Omental fat pad (tissue), 4 donors: ENCODE data around the gene E2F2. TPM values are rescaled to one million over a fixed set of nuclear protein-coding genes. Genes with fewer than 3 reads are reported as not detected.

ENCODE experiments used
- ATAC-seq: fragments of 150-250 bp; one replicate; pipeline ENCODE4 v1.9.1; 2016; ENCODE audit warnings: mild to moderate bottlenecking, moderate library complexity; ENCODE audit not compliant: low FRiP score
- DNase-seq: peaks from one replicate; pipeline ENCODE4 v3.0.0-alpha.2; 2019; ENCODE audit warnings: low spot score
- CTCF ChIP-seq, 3 donors: fragments of 450-650 bp; IDR thresholded peaks; one replicate each; pipeline ENCODE4 v1.5.1; 2016 to 2017; ENCODE audit warnings: antibody characterized with exemption in 3 of 3, mild to moderate bottlenecking in 3 of 3, moderate library complexity in 2 of 3
- total RNA-seq, 4 donors: library from RNA; depleted of rRNA; stranded (reverse); fragments of >200 nt; gene quantifications; one replicate each; pipeline ENCODE4 v1.1.0, GENCODE V29; 2016

Gene E2F2, protein sequence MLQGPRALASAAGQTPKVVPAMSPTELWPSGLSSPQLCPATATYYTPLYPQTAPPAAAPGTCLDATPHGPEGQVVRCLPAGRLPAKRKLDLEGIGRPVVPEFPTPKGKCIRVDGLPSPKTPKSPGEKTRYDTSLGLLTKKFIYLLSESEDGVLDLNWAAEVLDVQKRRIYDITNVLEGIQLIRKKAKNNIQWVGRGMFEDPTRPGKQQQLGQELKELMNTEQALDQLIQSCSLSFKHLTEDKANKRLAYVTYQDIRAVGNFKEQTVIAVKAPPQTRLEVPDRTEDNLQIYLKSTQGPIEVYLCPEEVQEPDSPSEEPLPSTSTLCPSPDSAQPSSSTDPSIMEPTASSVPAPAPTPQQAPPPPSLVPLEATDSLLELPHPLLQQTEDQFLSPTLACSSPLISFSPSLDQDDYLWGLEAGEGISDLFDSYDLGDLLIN
- 1 to 10 TPM in 1 of 4 donors, under 1 TPM in 3; 0.31 to 1.5 (median 0.46) TPM for total RNA-seq

DNA sequence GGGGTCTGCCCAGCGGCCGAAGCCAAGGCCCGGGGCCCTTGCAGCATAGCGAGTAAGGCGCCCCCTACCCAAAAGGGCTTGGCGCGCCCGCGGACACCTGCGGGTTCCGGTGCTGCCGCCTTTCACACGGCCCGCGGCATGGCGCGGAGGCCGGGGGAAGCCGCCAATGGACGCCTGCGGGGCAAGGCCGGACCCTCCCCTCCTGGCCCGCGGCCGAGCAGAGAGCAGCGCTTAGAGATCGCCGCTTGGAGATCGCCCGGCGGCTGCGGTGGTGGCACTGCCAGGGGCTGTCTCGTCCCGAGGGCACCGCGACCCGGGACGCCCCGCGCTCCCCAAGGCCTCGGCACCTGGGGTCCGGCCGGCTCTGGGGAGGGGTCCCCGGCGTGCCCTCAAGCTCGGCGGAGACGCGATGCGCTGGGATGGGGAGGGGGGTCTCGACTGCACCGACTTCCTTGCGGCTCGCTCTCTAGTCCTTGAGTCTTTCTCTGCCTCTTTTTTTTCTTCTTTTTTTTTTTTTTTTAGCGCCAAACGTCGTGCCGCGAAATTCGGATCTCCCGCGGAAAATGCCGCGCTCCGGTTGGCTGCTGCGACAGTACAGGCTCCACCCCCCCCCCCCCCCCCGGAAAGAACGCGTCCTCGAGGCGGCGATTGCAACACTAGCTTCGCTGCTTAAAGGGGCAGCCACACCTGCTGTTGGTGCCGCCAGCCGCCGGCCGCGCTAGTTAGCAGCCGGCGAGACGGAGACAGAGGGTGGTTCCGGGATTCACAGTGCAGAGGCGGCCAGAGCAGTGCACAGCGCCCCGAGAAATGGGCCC is at the start of gene E2F2:
E2F2 (minus strand) TSS at position 487 of the 815 bp plus-strand sequence; CDS start at position 47, 440 bp downstream.
- DNase-seq = peak; percentile 51
- ATAC-seq = peak; percentile 54

DNA sequence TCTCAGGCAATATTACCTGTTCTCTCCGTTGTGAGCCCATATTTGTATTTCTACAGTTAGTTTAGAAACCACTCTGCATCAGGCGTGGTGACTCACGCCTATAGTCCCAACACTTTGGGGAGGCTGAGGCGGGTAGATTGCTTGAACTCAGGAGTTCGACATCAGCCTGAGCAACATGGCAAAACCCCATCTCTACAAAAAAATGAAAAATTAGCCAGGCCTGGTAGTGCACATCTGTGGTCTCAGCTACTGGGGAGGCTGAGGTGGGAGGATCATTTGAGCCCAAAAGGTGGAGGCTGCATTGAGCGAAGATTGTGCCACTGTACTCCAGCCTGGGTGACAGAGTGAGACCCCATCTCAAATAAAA is 47.9 kb upstream of the E2F2 start:
- no peak for TF ChIP-seq CTCF (IDR thresholded peaks at IDR 0.05)
- no peak for ATAC-seq
- DNase-seq = no peak

More for the DNA sequence above, at the start of gene E2F2:
- TF ChIP-seq CTCF (IDR thresholded peaks at IDR 0.05) = no peak

GRCh38 chr1:23578311-23578996 is 47.4 kb upstream of the E2F2 start:
- TF ChIP-seq CTCF (IDR thresholded peaks at IDR 0.05) = no peak
- ATAC-seq (no peak), DNase-seq (no peak)

DNA sequence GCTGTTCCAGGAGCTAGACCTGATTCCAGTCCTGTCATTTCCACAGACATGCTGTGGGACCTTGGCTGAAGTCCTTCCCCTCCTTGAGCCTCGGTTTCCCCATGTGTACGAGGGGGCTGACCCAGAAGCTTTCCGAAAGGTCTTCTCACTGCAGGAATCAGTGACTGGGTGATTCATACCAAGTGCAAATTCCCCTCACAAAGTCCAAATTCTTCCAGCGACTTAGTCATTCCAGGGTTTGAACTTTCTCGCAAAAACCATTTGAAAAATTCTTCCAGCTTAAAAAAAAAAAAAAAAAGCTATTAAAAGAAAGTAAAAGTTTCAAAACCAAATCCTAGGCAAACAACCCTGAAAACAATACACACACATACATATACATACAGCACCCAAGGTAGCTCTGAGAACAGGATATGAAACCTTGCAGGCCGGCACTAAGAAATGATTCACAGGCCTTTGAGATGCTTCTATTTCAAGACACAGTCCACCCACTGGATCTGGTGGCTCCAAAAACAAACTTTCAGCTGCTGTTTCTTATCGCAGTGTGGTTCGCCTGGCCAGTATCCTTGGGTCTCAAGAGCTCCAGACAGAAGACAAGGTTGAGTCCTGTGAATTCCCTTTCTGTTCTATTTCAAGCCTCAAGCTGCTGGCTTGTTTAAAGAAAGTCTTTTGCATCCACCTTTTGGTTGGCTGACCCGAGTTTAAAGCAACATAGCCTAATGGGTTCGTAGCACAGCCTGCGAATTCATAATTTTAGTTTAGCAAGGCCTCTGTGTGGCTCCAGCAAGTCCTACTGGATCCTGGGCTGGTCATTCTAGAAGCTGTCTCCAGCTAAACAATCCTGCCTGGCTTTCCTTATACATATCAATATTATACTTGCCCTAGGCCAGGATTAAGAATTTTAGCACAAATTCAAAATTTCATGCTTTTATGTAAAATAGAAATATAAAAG is 46.3 kb upstream of the E2F2 start:
- DNase-seq = no peak
- ATAC-seq = peak; percentile 74
- no peak for TF ChIP-seq CTCF (IDR thresholded peaks at IDR 0.05)

GRCh38 chr1:23576338-23577055 is 45.5 kb upstream of the E2F2 start:
- ATAC-seq = peak; percentile 22

More at GRCh38 chr1:23576338-23577055, 45.5 kb upstream of the E2F2 start:
- no peak for TF ChIP-seq CTCF (IDR thresholded peaks at IDR 0.05)
- no peak for DNase-seq
